Lung (tissue), 12 donors: Measurements from ENCODE around the gene HPCAL4. TPM values are rescaled to one million over a fixed set of nuclear protein-coding genes. Genes with fewer than 3 reads are reported as not detected.

ENCODE experiments used
- ATAC-seq: fragments of 200-7000 bp; cut with Tn5 transposase; one replicate; pipeline ENCODE4 v1.9.1; 2020; ENCODE audit warnings: moderate number of reproducible peaks; ENCODE audit not compliant: insufficient read depth, low FRiP score
- DNase-seq, 3 donors: peaks; one replicate each; pipeline ENCODE4 v3.0.0-alpha.2; 2013 to 2017
- H3K27ac ChIP-seq, 2 donors: one replicate each; pipeline ENCODE4 v1.5.1; 2013; ENCODE audit warnings: mild to moderate bottlenecking in 2 of 2, moderate library complexity in 2 of 2, control low read depth in 1 of 2, inconsistent platforms in 1 of 2, low read depth in 1 of 2, low read length in 1 of 2
- H3K27me3 ChIP-seq, 3 donors: one replicate each; pipeline ENCODE4 v1.5.1; 2013; ENCODE audit warnings: low read length in 2 of 3; ENCODE audit not compliant: control insufficient read depth in 3 of 3, insufficient read depth in 3 of 3
- H3K36me3 ChIP-seq, 4 donors: one replicate each; pipeline ENCODE4 v1.5.1; 2013; ENCODE audit warnings: low read length in 4 of 4, mild to moderate bottlenecking in 1 of 4, moderate library complexity in 1 of 4; ENCODE audit not compliant: control insufficient read depth in 4 of 4, insufficient read depth in 4 of 4
- H3K4me1 ChIP-seq, 5 donors: one replicate each; pipeline ENCODE4 v1.5.1; 2013; ENCODE audit warnings: low read length in 5 of 5, mild to moderate bottlenecking in 2 of 5, moderate library complexity in 1 of 5; ENCODE audit not compliant: control insufficient read depth in 5 of 5, insufficient read depth in 5 of 5
- H3K4me3 ChIP-seq: one replicate; pipeline ENCODE4 v1.5.1; 2013; ENCODE audit warnings: mild to moderate bottlenecking, control low read depth, moderate library complexity
- H3K9ac ChIP-seq, 2 donors: one replicate each; pipeline ENCODE4 v1.5.1; 2013; ENCODE audit warnings: low read length in 2 of 2, control low read depth in 1 of 2; ENCODE audit not compliant: insufficient read depth in 1 of 2
- H3K9me3 ChIP-seq, 4 donors: one replicate each; pipeline ENCODE4 v1.5.1; 2013; ENCODE audit warnings: low read length in 3 of 4, mild to moderate bottlenecking in 1 of 4, moderate library complexity in 1 of 4; ENCODE audit not compliant: control insufficient read depth in 4 of 4, insufficient read depth in 3 of 4
- CTCF ChIP-seq: IDR thresholded peaks from 2 replicates; pipeline ENCODE4 v1.5.1; 2012; ENCODE audit warnings: mild to moderate bottlenecking; ENCODE audit errors: control extremely low read depth, extremely low read depth
- WGBS, 2 donors: extraction: QIAGEN DNeasy Blood & Tissue Kit; methylation state at CpG; one replicate each; pipeline ENCODE4 v1.1.7; 2013; 5-methylcytosine and 5-hydroxymethylcytosine counted together
- polyA plus RNA-seq, 2 donors: library from polyadenylated mRNA; stranded (reverse); fragments of 200-250 nt; gene quantifications; one replicate each; pipeline ENCODE4 v1.2.1, GENCODE V29; 2013
- total RNA-seq, 2 donors: library from RNA; depleted of rRNA in 1 of 2; stranded (reverse); fragments of >200 nt in 1 of 2; gene quantifications; one replicate each; pipeline ENCODE4 v1.2.1, GENCODE V29; 2014 to 2021
- donor health status: control.
- donor health status: control.
- donor health status: Bipolar disorder and iron deficiency.
- donor health status: healthy.
- donor health status: DM: yes; HTN: yes; CAD: no.

Gene HPCAL4
- total and polyA plus RNA-seq, 4 donors = 0.08 to 0.43 (median 0.17) TPM

DNA sequence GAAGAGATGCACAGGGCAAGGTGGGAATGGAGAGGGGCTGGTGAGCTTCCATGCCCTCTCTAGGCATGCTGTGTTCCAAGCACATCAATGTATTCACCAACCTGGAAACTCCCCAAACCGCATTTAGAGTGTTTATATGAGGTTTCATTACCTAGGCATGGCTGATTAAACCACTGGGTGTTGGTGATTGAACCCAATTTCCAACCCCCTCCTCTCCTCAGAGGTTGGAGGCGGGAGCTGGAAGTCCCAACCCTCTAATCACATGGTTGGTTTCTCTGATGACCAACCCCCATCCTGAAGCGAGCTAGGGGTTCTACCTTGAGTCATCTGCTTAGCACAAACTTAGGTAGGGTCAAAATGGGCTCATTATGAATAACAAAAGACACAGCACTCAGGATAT is 44.5 kb upstream of the HPCAL4 start:
- Histone ChIP-seq H3K9me3 (no peaks in the 10 kb centered on the region), H3K27ac (no peak overlapping the region), H3K36me3 (peaks cover 0 to 2% (median 0%) of the 10 kb centered on the region in 4 donors), H3K4me3 (no peak overlapping the region), H3K27me3 (peaks cover 0 to 6% (median 0%) of the 10 kb centered on the region in 3 donors), H3K9ac (no peak overlapping the region), H3K4me1 (peaks cover 4 to 13% (median 7%) of the 10 kb centered on the region in 5 donors)
- ATAC-seq = no peak
- TF ChIP-seq CTCF = no peak
- no peak for DNase-seq
- 73 to 84% methylated on average over 3 of the region's 3 CpGs for WGBS, 2 donors

GRCh38 chr1:39733161-39733560 is 41.9 kb upstream of the HPCAL4 start:
- Histone ChIP-seq H3K27ac (no peak overlapping the region), H3K4me1 (peaks cover 0 to 3% (median 0%) of the 10 kb centered on the region in 5 donors), H3K27me3 (peaks cover 0 to 11% (median 2%) of the 10 kb centered on the region in 3 donors), H3K9ac (no peak overlapping the region), H3K36me3 (no peaks in the 10 kb centered on the region), H3K4me3 (no peak overlapping the region), H3K9me3 (no peaks in the 10 kb centered on the region)
- TF ChIP-seq CTCF = no peak
- DNase-seq (no peak), ATAC-seq (no peak)
- WGBS, 2 donors = 56 to 72% methylated on average over 7 of the region's 7 CpGs

DNA sequence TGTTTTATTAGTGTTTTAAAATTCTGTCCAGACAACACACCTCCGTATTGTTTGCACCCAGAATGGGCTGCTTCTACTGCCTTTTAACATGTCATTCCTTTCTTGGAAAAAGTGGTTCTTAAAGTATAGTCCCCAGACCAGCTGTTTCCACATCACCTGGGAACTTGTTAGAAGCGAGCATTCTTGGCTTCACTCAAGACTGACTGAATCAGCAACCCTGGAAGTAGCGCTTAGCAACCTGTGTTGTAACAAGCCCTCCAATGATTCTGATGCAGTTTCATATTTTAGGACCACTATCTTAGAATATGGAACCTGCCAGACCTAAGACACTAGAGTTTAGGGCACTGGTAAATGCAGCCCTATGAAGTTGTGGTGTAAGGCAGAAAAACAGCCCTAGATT is 41.5 kb upstream of the HPCAL4 start:
- Histone ChIP-seq H3K27ac (no peak overlapping the region), H3K9ac (no peak overlapping the region), H3K4me1 (peaks cover 0 to 3% (median 0%) of the 10 kb centered on the region in 5 donors), H3K36me3 (no peaks in the 10 kb centered on the region), H3K27me3 (peaks cover 0 to 16% (median 6%) of the 10 kb centered on the region in 3 donors), H3K4me3 (no peak overlapping the region), H3K9me3 (no peaks in the 10 kb centered on the region)
- no peak for TF ChIP-seq CTCF
- no peak for ATAC-seq
- 51 to 59% methylated on average over 3 of the region's 3 CpGs for WGBS, 2 donors
- peak in 1 of 3 donors; percentile 13 for DNase-seq

GRCh38 chr1:39729842-39730241 is 38.6 kb upstream of the HPCAL4 start:
- no peak for ATAC-seq

More at GRCh38 chr1:39729842-39730241, 38.6 kb upstream of the HPCAL4 start:
- WGBS, 2 donors = 47 to 53% methylated on average over 4 of the region's 4 CpGs
- no peak overlapping the region for H3K4me3 ChIP-seq
- H3K4me1 ChIP-seq = peaks cover 0 to 3% (median 0%) of the 10 kb centered on the region in 5 donors
- no peak overlapping the region for H3K9ac ChIP-seq
- no peaks in the 10 kb centered on the region for H3K9me3 ChIP-seq
- H3K27me3 ChIP-seq = peaks cover 0 to 31% (median 28%) of the 10 kb centered on the region in 3 donors
- no peaks in the 10 kb centered on the region for H3K36me3 ChIP-seq
- DNase-seq = peak in 1 of 3 donors; percentile 31
- no peak for TF ChIP-seq CTCF
- no peak overlapping the region for H3K27ac ChIP-seq
